Suprapubic skin (tissue), 3 donors: Measurements from ENCODE around the gene ARL8A.

Source experiments
- POLR2AphosphoS5 ChIP-seq, 3 donors: sonication (generic); formaldehyde crosslinking; IDR thresholded peaks; one replicate each; pipeline ENCODE4 v1.6.1; 2017; ENCODE audit warnings: antibody characterized with exemption in 3 of 3
- TF ChIP-seq, protein P1 (sequence below), 2 donors: fragments of 200-600 bp in 1 of 2; fragments of 450-650 bp in 1 of 2; sonication (generic) in 1 of 2; IDR thresholded peaks; one replicate each; pipeline ENCODE4 v1.5.1; 2016 to 2019; ENCODE audit warnings: antibody characterized with exemption in 2 of 2, mild to moderate bottlenecking in 1 of 2, moderate library complexity in 1 of 2

DNA sequence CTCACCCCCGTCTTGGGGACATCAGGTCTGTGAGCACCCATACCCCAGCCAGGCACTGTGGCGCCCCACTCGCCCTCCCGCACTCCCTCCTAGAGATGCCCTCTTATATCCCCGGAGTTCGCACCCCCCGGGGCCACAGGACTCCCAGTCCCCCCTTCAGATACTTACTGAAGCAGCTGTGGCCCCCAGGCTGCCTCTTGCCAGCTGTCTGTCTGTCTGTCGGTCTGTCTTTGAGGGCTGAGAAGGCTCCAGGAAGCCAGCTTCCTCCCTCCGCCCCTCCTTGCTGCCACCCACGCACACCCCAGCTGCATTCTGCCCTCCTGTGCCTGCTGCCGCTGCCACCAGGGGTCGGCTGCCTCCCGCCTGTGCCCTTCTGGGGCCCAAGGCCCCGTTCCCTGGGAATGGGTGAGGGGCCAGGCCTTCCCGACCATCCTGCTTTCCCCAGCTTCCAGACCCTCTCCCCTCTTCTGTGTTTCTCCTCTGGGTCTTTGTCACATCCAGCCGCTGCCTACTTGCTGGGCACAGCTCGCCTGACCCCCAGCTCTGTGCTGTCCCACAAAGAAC, 15.9 kb upstream of the ARL8A start, which contains the start of gene PTPN7:
- no peak for TF ChIP-seq POLR2AphosphoS5 (IDR thresholded peaks at IDR 0.05)
- TF ChIP-seq, protein P1, sequence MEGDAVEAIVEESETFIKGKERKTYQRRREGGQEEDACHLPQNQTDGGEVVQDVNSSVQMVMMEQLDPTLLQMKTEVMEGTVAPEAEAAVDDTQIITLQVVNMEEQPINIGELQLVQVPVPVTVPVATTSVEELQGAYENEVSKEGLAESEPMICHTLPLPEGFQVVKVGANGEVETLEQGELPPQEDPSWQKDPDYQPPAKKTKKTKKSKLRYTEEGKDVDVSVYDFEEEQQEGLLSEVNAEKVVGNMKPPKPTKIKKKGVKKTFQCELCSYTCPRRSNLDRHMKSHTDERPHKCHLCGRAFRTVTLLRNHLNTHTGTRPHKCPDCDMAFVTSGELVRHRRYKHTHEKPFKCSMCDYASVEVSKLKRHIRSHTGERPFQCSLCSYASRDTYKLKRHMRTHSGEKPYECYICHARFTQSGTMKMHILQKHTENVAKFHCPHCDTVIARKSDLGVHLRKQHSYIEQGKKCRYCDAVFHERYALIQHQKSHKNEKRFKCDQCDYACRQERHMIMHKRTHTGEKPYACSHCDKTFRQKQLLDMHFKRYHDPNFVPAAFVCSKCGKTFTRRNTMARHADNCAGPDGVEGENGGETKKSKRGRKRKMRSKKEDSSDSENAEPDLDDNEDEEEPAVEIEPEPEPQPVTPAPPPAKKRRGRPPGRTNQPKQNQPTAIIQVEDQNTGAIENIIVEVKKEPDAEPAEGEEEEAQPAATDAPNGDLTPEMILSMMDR (IDR thresholded peaks at IDR 0.05) = no peak
